SH-SY5Y (cell line): Measurements from ENCODE around the gene SERINC3.

ENCODE experiments used
- GATA2 ChIP-seq: IDR thresholded peaks from 2 replicates; pipeline ENCODE4 v1.6.1; 2011; ENCODE audit warnings: mild to moderate bottlenecking, low read depth, low read length
- GATA3 ChIP-seq: IDR thresholded peaks from 2 replicates; pipeline ENCODE4 v1.6.1; 2011; ENCODE audit warnings: low read depth, mild to moderate bottlenecking, low read length, moderate library complexity

GRCh38 chr20:44552950-44553908 lies 31.4 kb upstream of the SERINC3 start:
- TF ChIP-seq GATA3 (peak; percentile 86), GATA2 (peak; percentile 51; the same call in 1 of the 2 replicates)
